K562 (cell line): ENCODE data around the gene TIGAR. TPM values are rescaled to one million over a fixed set of nuclear protein-coding genes. Genes with fewer than 3 reads are reported as not detected.

ENCODE experiments used
- HNRNPL ChIP-seq: fragments of 200-400 bp; formaldehyde crosslinking; IDR thresholded peaks from 2 replicates; pipeline ENCODE4 v1.6.1; 2017; ENCODE audit warnings: low read depth, mild to moderate bottlenecking, low read length
- HNRNPLL ChIP-seq: fragments of 200-400 bp; formaldehyde crosslinking; IDR thresholded peaks from 2 replicates; pipeline ENCODE4 v1.6.1; 2017; ENCODE audit warnings: low read length, low read depth, mild to moderate bottlenecking; ENCODE audit not compliant: poor library complexity, severe bottlenecking
- IRF2 ChIP-seq: sonication (generic); formaldehyde crosslinking; IDR thresholded peaks from 2 replicates; pipeline ENCODE4 v1.8.1; 2022; ENCODE audit warnings: mild to moderate bottlenecking, missing genetic modification reagents
- JUNB ChIP-seq: fragments of 450-650 bp; formaldehyde crosslinking; conservative IDR thresholded peaks from 2 replicates; pipeline ENCODE4 v1.4.0; 2020; ENCODE audit warnings: mild to moderate bottlenecking
- MBD2 ChIP-seq: sonication (generic); IDR thresholded peaks from 2 replicates; pipeline ENCODE4 v1.6.1; 2016; ENCODE audit warnings: low read depth, borderline replicate concordance
- NFIX ChIP-seq: fragments of 250-450 bp; sonication (Bioruptor Pico); IDR thresholded peaks from 2 replicates; pipeline ENCODE4 v1.4.0; 2020; ENCODE audit warnings: low read depth, mild to moderate bottlenecking, moderate library complexity
- PTRF ChIP-seq: fragments of 450-650 bp; IDR thresholded peaks from 2 replicates; pipeline ENCODE4 v1.6.1; 2016; ENCODE audit warnings: mild to moderate bottlenecking, missing genetic modification characterization, missing compliant biosample characterization
- SP2 ChIP-seq: IDR thresholded peaks from 2 replicates; pipeline ENCODE4 v1.6.1; 2011; ENCODE audit warnings: mild to moderate bottlenecking, low read depth, low read length, moderate library complexity; ENCODE audit not compliant: poor library complexity, severe bottlenecking; ENCODE audit errors: extremely low read depth
- XRCC5 ChIP-seq: fragments of 200-400 bp; formaldehyde crosslinking; IDR thresholded peaks from 2 replicates; pipeline ENCODE4 v1.6.1; 2017; ENCODE audit warnings: low read depth, mild to moderate bottlenecking, low read length
- ZNF174 ChIP-seq: fragments of 250-450 bp; sonication (Bioruptor Pico); IDR thresholded peaks from 2 replicates; pipeline ENCODE4 v1.4.0; 2020; ENCODE audit warnings: mild to moderate bottlenecking
- polyA plus RNA-seq, 8 experiments: library from polyadenylated mRNA; depleted of rRNA in 4 of 8; stranded (reverse) in 5 of 8; unstranded in 3 of 8; fragments of >200 nt; fragmentation: Nextera tagmentation in 2 of 8; fragmentation: Illumina TruSeq in 1 of 8; extraction: Ambion mirVana in 2 of 8; extraction: Trizol in 1 of 8; gene quantifications; 2 replicates each; pipeline versions ENCODE4 v1.2.1 to v1.2.3, GENCODE V29; 2011 to 2014; ENCODE audit warnings: inconsistent platforms in 1 of 8, missing spikeins in 1 of 8
- total RNA-seq, 7 experiments: library from RNA; depleted of rRNA in 6 of 7; stranded (reverse); fragments of >200 nt in 6 of 7; fragmentation: Illumina TruSeq in 2 of 7; extraction: Trizol in 2 of 7; gene quantifications; 2 replicates each; pipeline versions ENCODE4 v1.2.1 to v1.2.3, GENCODE V29; 2011 to 2021; ENCODE audit warnings: low replicate concordance in 1 of 7
- TF ChIP-seq, protein P1 (sequence below), 2 experiments: IDR thresholded peaks in 1 of 2; conservative IDR thresholded peaks in 1 of 2; 2 replicates each; pipeline ENCODE4 v1.6.1; 2016; ENCODE audit warnings: low read depth in 2 of 2, mild to moderate bottlenecking in 1 of 2, missing compliant biosample characterization in 1 of 2, missing genetic modification characterization in 1 of 2, moderate library complexity in 1 of 2
- TF ChIP-seq, protein P2 (sequence below): fragments of 250-450 bp; sonication (Bioruptor Pico); IDR thresholded peaks from 2 replicates; pipeline ENCODE4 v1.5.0; 2021
- TF ChIP-seq, protein P3 (sequence below): fragments of 250-450 bp; sonication (Bioruptor Pico); IDR thresholded peaks from 2 replicates; pipeline ENCODE4 v1.4.0; 2020; ENCODE audit warnings: mild to moderate bottlenecking, moderate library complexity
- TF ChIP-seq, protein P4 (sequence below): fragments of 250-450 bp; sonication (Bioruptor Pico); IDR thresholded peaks from 2 replicates; pipeline ENCODE4 v1.4.0; 2020; ENCODE audit warnings: mild to moderate bottlenecking, moderate library complexity, borderline replicate concordance
- TF ChIP-seq, protein P5 (sequence below): fragments of 450-650 bp; IDR thresholded peaks from 2 replicates; pipeline ENCODE4 v1.7.1; 2018; ENCODE audit warnings: mild to moderate bottlenecking, low read depth; ENCODE audit not compliant: partially characterized antibody

Gene TIGAR
- total and polyA plus RNA-seq, 9 of the 15 experiments (the other 6 are each of a cell fraction or from before 2014, with no cell fraction given): 0.11 to 1.0 (median 0.53) TPM; not detected in 2

DNA sequence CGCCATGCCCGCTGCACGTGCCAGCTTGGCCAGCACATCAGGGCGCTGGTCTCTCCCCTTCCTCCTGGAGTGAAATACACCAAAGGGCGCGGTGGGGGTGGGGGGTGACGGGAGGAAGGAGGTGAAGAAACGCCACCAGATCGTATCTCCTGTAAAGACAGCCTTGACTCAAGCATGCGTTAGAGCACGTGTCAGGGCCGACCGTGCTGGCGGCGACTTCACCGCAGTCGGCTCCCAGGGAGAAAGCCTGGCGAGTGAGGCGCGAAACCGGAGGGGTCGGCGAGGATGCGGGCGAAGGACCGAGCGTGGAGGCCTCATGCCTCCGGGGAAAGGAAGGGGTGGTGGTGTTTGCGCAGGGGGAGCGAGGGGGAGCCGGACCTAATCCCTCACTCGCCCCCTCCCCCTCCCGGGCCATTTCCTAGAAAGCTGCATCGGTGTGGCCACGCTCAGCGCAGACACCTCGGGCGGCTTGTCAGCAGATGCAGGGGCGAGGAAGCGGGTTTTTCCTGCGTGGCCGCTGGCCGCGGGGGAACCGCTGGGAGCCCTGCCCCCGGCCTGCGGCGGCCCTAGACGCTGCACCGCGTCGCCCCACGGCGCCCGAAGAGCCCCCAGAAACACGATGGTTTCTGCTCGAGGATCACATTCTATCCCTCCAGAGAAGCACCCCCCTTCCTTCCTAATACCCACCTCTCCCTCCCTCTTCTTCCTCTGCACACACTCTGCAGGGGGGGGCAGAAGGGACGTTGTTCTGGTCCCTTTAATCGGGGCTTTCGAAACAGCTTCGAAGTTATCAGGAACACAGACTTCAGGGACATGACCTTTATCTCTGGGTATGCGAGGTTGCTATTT, 48.4 kb upstream of the TIGAR start (continued):
- TF ChIP-seq, protein P1, sequence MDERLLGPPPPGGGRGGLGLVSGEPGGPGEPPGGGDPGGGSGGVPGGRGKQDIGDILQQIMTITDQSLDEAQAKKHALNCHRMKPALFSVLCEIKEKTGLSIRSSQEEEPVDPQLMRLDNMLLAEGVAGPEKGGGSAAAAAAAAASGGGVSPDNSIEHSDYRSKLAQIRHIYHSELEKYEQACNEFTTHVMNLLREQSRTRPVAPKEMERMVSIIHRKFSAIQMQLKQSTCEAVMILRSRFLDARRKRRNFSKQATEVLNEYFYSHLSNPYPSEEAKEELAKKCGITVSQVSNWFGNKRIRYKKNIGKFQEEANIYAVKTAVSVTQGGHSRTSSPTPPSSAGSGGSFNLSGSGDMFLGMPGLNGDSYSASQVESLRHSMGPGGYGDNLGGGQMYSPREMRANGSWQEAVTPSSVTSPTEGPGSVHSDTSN (CRISPR knock-in tag; IDR thresholded peaks at IDR 0.05; ENCODE audit: low read depth): no peak
- TF ChIP-seq, protein P1 (tag; conservative IDR thresholded peaks at IDR 0.05; ENCODE audit: low read depth): no peak
- TF ChIP-seq HNRNPLL (no peak), MBD2 (peak; percentile 28; the same call in 1 of the 2 replicates), JUNB (CRISPR knock-in tag) (no peak), NFIX (no peak), SP2 (no peak), PTRF (tag) (no peak), IRF2 (CRISPR knock-in tag) (no peak), ZNF174 (CRISPR knock-in tag) (no peak), HNRNPL (peak; percentile 36; the same call in 1 of the 2 replicates), XRCC5 (peak; percentile 10; the same call in 1 of the 2 replicates)
- TF ChIP-seq, protein P2, sequence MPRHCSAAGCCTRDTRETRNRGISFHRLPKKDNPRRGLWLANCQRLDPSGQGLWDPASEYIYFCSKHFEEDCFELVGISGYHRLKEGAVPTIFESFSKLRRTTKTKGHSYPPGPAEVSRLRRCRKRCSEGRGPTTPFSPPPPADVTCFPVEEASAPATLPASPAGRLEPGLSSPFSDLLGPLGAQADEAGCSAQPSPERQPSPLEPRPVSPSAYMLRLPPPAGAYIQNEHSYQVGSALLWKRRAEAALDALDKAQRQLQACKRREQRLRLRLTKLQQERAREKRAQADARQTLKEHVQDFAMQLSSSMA (CRISPR knock-in tag): no peak
- TF ChIP-seq, protein P3, sequence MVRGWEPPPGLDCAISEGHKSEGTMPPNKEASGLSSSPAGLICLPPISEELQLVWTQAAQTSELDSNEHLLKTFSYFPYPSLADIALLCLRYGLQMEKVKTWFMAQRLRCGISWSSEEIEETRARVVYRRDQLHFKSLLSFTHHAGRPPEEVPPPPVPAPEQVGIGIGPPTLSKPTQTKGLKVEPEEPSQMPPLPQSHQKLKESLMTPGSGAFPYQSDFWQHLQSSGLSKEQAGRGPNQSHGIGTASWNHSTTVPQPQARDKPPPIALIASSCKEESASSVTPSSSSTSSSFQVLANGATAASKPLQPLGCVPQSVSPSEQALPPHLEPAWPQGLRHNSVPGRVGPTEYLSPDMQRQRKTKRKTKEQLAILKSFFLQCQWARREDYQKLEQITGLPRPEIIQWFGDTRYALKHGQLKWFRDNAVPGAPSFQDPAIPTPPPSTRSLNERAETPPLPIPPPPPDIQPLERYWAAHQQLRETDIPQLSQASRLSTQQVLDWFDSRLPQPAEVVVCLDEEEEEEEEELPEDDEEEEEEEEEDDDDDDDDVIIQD (CRISPR knock-in tag): no peak
- TF ChIP-seq, protein P4, sequence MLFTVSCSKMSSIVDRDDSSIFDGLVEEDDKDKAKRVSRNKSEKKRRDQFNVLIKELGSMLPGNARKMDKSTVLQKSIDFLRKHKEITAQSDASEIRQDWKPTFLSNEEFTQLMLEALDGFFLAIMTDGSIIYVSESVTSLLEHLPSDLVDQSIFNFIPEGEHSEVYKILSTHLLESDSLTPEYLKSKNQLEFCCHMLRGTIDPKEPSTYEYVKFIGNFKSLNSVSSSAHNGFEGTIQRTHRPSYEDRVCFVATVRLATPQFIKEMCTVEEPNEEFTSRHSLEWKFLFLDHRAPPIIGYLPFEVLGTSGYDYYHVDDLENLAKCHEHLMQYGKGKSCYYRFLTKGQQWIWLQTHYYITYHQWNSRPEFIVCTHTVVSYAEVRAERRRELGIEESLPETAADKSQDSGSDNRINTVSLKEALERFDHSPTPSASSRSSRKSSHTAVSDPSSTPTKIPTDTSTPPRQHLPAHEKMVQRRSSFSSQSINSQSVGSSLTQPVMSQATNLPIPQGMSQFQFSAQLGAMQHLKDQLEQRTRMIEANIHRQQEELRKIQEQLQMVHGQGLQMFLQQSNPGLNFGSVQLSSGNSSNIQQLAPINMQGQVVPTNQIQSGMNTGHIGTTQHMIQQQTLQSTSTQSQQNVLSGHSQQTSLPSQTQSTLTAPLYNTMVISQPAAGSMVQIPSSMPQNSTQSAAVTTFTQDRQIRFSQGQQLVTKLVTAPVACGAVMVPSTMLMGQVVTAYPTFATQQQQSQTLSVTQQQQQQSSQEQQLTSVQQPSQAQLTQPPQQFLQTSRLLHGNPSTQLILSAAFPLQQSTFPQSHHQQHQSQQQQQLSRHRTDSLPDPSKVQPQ: no peak
- TF ChIP-seq, protein P5, sequence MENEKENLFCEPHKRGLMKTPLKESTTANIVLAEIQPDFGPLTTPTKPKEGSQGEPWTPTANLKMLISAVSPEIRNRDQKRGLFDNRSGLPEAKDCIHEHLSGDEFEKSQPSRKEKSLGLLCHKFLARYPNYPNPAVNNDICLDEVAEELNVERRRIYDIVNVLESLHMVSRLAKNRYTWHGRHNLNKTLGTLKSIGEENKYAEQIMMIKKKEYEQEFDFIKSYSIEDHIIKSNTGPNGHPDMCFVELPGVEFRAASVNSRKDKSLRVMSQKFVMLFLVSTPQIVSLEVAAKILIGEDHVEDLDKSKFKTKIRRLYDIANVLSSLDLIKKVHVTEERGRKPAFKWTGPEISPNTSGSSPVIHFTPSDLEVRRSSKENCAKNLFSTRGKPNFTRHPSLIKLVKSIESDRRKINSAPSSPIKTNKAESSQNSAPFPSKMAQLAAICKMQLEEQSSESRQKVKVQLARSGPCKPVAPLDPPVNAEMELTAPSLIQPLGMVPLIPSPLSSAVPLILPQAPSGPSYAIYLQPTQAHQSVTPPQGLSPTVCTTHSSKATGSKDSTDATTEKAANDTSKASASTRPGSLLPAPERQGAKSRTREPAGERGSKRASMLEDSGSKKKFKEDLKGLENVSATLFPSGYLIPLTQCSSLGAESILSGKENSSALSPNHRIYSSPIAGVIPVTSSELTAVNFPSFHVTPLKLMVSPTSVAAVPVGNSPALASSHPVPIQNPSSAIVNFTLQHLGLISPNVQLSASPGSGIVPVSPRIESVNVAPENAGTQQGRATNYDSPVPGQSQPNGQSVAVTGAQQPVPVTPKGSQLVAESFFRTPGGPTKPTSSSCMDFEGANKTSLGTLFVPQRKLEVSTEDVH: no peak
